SU-DHL-6 (cell line): ENCODE results near the gene PPIG.
"Not testable (repeated sequence)": the region's sequence is repeated elsewhere in the genome, so short reads cannot be mapped to it uniquely, and the experiment has no call there.

Source experiments
- EZH2phosphoT487 ChIP-seq: fragments of 200-600 bp; sonication (generic), shearing (Covaris generic); conservative IDR thresholded peaks from 2 replicates; pipeline ENCODE4 v1.6.1; 2018; ENCODE audit warnings: mild to moderate bottlenecking, antibody characterized with exemption, low read length, moderate library complexity, mixed read lengths
- TF ChIP-seq, protein P1 (sequence below): fragments of 200-600 bp; sonication (generic); IDR thresholded peaks from one replicate; pipeline ENCODE4 v1.5.1; 2017; ENCODE audit warnings: antibody characterized with exemption, mild to moderate bottlenecking, low read length, moderate library complexity; ENCODE audit not compliant: insufficient read depth, poor library complexity, severe bottlenecking

DNA sequence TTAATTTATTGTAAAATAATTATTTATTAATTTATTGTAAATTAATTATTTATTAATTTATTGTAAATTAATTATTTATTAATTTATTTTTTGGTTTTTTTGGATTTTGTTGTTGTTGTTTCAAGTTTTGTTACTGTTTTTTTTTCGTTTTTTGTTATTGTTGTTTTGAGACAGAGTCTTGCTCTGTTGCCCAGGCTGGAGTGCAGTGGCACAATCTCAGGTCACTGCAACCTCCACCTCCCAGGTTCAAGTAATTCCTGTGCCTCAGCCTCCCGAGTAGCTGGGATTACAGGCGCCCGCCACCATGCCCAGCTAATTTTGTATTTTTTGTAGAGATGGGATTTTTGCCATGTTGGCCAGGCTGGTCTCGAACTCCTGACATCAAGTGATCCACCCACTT lies 22.1 kb upstream of the PPIG start:
- TF ChIP-seq, protein P1, sequence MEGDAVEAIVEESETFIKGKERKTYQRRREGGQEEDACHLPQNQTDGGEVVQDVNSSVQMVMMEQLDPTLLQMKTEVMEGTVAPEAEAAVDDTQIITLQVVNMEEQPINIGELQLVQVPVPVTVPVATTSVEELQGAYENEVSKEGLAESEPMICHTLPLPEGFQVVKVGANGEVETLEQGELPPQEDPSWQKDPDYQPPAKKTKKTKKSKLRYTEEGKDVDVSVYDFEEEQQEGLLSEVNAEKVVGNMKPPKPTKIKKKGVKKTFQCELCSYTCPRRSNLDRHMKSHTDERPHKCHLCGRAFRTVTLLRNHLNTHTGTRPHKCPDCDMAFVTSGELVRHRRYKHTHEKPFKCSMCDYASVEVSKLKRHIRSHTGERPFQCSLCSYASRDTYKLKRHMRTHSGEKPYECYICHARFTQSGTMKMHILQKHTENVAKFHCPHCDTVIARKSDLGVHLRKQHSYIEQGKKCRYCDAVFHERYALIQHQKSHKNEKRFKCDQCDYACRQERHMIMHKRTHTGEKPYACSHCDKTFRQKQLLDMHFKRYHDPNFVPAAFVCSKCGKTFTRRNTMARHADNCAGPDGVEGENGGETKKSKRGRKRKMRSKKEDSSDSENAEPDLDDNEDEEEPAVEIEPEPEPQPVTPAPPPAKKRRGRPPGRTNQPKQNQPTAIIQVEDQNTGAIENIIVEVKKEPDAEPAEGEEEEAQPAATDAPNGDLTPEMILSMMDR, result not testable (repeated sequence)
- TF ChIP-seq EZH2phosphoT487, result not testable (repeated sequence)
